ENCODE measurements around the gene PSMA3. TPM values are rescaled to one million over a fixed set of nuclear protein-coding genes. Genes with fewer than 3 reads are reported as not detected.

PSMA3 gene
- total and polyA plus RNA-seq, 4 donors: 54.6 to 192 (median 113) TPM

GRCh38 chr14:58297762-58298476, 53.3 kb downstream of the PSMA3 start:
- whole genome bisulfite sequencing: under 1% methylated on average over 40 of the region's 40 CpGs
- Histone ChIP-seq H3K4me1 (ENCODE audit: control insufficient read depth in 4 of 4, insufficient read depth in 4 of 4, low read length in 3 of 4) (peaks cover 7 to 38% (median 29%) of the 10 kb centered on the region in 4 donors), H3K9me3 (ENCODE audit: control insufficient read depth in 4 of 4, low read length in 3 of 4) (no peaks in the 10 kb centered on the region), H3K36me3 (ENCODE audit: control insufficient read depth in 4 of 4, insufficient read depth in 3 of 4, low read depth in 1 of 4, low read length in 3 of 4) (peaks cover 2 to 13% (median 7%) of the 10 kb centered on the region in 4 donors), H3K27me3 (ENCODE audit: control insufficient read depth in 4 of 4, insufficient read depth in 4 of 4, low read length in 3 of 4) (no peaks in the 10 kb centered on the region), H3K27ac (ENCODE audit: low read depth in 1 of 2, low read length in 2 of 2) (peak overlapping the region; percentile 99), H3K9ac (ENCODE audit: low read depth in 1 of 2, low read length in 2 of 2) (peak overlapping the region; percentile 96 to 99), H3K4me3 (ENCODE audit: low read depth in 1 of 3, low read length in 3 of 3) (peak overlapping the region; percentile 91 to 100 (median 95))
- peak; percentile 96 for DNase-seq (ENCODE audit: low spot score)
- TF ChIP-seq RAD21 (IDR thresholded peaks at IDR 0.05) (no peak), GABPA (IDR thresholded peaks at IDR 0.05 in 1 of 2, conservative IDR thresholded peaks at IDR 0.05 in 1 of 2) (peak; percentile 66 to 84), RXRA (IDR thresholded peaks at IDR 0.05) (peak; percentile 30 to 41), YY1 (IDR thresholded peaks at IDR 0.05) (peak; percentile 100), REST (IDR thresholded peaks at IDR 0.05) (peak; percentile 47), HNF4G (IDR thresholded peaks at IDR 0.05) (no peak), NR2F2 (IDR thresholded peaks at IDR 0.05) (no peak), HNF4A (conservative IDR thresholded peaks at IDR 0.05) (peak in 1 of 2 donors; percentile 11), SP1 (IDR thresholded peaks at IDR 0.05) (peak; percentile 100), FOXA2 (IDR thresholded peaks at IDR 0.05) (peak; percentile 31), JUND (IDR thresholded peaks at IDR 0.05) (peak; percentile 60 to 63), EGR1 (IDR thresholded peaks at IDR 0.05; ENCODE audit: low read depth in 2 of 2) (peak; percentile 61 to 68), MAX (IDR thresholded peaks at IDR 0.05) (peak; percentile 65), FOXA1 (IDR thresholded peaks at IDR 0.05) (no peak), TAF1 (conservative IDR thresholded peaks at IDR 0.05) (peak; percentile 53)
- TF ChIP-seq, protein P1, sequence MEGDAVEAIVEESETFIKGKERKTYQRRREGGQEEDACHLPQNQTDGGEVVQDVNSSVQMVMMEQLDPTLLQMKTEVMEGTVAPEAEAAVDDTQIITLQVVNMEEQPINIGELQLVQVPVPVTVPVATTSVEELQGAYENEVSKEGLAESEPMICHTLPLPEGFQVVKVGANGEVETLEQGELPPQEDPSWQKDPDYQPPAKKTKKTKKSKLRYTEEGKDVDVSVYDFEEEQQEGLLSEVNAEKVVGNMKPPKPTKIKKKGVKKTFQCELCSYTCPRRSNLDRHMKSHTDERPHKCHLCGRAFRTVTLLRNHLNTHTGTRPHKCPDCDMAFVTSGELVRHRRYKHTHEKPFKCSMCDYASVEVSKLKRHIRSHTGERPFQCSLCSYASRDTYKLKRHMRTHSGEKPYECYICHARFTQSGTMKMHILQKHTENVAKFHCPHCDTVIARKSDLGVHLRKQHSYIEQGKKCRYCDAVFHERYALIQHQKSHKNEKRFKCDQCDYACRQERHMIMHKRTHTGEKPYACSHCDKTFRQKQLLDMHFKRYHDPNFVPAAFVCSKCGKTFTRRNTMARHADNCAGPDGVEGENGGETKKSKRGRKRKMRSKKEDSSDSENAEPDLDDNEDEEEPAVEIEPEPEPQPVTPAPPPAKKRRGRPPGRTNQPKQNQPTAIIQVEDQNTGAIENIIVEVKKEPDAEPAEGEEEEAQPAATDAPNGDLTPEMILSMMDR (IDR thresholded peaks at IDR 0.05; ENCODE audit: low read depth, low read length, missing input control): no peak
- TF ChIP-seq, protein P2, sequence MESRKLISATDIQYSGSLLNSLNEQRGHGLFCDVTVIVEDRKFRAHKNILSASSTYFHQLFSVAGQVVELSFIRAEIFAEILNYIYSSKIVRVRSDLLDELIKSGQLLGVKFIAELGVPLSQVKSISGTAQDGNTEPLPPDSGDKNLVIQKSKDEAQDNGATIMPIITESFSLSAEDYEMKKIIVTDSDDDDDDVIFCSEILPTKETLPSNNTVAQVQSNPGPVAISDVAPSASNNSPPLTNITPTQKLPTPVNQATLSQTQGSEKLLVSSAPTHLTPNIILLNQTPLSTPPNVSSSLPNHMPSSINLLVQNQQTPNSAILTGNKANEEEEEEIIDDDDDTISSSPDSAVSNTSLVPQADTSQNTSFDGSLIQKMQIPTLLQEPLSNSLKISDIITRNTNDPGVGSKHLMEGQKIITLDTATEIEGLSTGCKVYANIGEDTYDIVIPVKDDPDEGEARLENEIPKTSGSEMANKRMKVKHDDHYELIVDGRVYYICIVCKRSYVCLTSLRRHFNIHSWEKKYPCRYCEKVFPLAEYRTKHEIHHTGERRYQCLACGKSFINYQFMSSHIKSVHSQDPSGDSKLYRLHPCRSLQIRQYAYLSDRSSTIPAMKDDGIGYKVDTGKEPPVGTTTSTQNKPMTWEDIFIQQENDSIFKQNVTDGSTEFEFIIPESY (IDR thresholded peaks at IDR 0.05): peak; percentile 50
- TF ChIP-seq, protein P3, sequence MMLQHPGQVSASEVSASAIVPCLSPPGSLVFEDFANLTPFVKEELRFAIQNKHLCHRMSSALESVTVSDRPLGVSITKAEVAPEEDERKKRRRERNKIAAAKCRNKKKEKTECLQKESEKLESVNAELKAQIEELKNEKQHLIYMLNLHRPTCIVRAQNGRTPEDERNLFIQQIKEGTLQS (IDR thresholded peaks at IDR 0.05): peak; percentile 64
